Measurements from ENCODE around the gene ZNF641. TPM values are rescaled to one million over a fixed set of nuclear protein-coding genes. Genes with fewer than 3 reads are reported as not detected.
"Not testable (repeated sequence)": the region's sequence is repeated elsewhere in the genome, so short reads cannot be mapped to it uniquely, and the experiment has no call there.

ZNF641 gene
- total RNA-seq, 2 experiments from 2014 or later = 6.8 to 7.0 TPM

- DNase-seq = no peak
- peaks cover 1% of the 10 kb centered on the region for H3K9me3 Mint-ChIP-seq
- H3K27me3 Mint-ChIP-seq = no peaks in the 10 kb centered on the region
- H3K4me3 Mint-ChIP-seq = peak overlapping the region; percentile 80
- peak overlapping the region; percentile 65 for H3K27ac Mint-ChIP-seq
- peaks cover 16% of the 10 kb centered on the region for H3K4me1 Mint-ChIP-seq
- peaks cover 17% of the 10 kb centered on the region for H3K36me3 Mint-ChIP-seq
Observed at GRCh38 chr12:48351022-48351708, 446 bp upstream of the ZNF641 start.

GRCh38 chr12:48349471-48349870 lies 1.2 kb downstream of the ZNF641 start:
- no peak overlapping the region for H3K27ac Mint-ChIP-seq
- DNase-seq = no peak
- peak overlapping the region; percentile 93 for H3K4me3 Mint-ChIP-seq
- peaks cover 27% of the 10 kb centered on the region for H3K4me1 Mint-ChIP-seq
- peaks cover 1% of the 10 kb centered on the region for H3K9me3 Mint-ChIP-seq
- no peaks in the 10 kb centered on the region for H3K27me3 Mint-ChIP-seq
- H3K36me3 Mint-ChIP-seq = peaks cover 34% of the 10 kb centered on the region

GRCh38 chr12:48342980-48343379 lies 7.7 kb downstream of the ZNF641 start:
- Mint-ChIP-seq H3K27ac (no peak overlapping the region), H3K36me3 (peaks cover 67% of the 10 kb centered on the region), H3K9me3 (peaks cover 1% of the 10 kb centered on the region), H3K27me3 (no peaks in the 10 kb centered on the region), H3K4me1 (peaks cover 19% of the 10 kb centered on the region), H3K4me3 (no peak overlapping the region)
- DNase-seq = no peak

GRCh38 chr12:48340943-48341342 lies 9.8 kb downstream of the ZNF641 start:
- Mint-ChIP-seq H3K27me3 (no peaks in the 10 kb centered on the region), H3K27ac (no peak overlapping the region), H3K36me3 (peaks cover 68% of the 10 kb centered on the region), H3K4me1 (peaks cover 15% of the 10 kb centered on the region), H3K9me3 (peaks cover 4% of the 10 kb centered on the region), H3K4me3 (no peak overlapping the region)
- no peak for DNase-seq

GRCh38 chr12:48339442-48340117 lies 11.1 kb downstream of the ZNF641 start:
- peaks cover 4% of the 10 kb centered on the region for H3K9me3 Mint-ChIP-seq
- no peak overlapping the region for H3K27ac Mint-ChIP-seq
- no peak overlapping the region for H3K4me3 Mint-ChIP-seq
- no peaks in the 10 kb centered on the region for H3K27me3 Mint-ChIP-seq
- DNase-seq = no peak
- peaks cover 13% of the 10 kb centered on the region for H3K4me1 Mint-ChIP-seq
- peaks cover 57% of the 10 kb centered on the region for H3K36me3 Mint-ChIP-seq

GRCh38 chr12:48336564-48336963 lies 14.2 kb downstream of the ZNF641 start:
- Mint-ChIP-seq H3K27ac (no peak overlapping the region), H3K9me3 (peaks cover 4% of the 10 kb centered on the region), H3K27me3 (no peaks in the 10 kb centered on the region), H3K4me3 (no peak overlapping the region), H3K36me3 (peaks cover 36% of the 10 kb centered on the region), H3K4me1 (peaks cover 11% of the 10 kb centered on the region)
- no peak for DNase-seq

GRCh38 chr12:48336061-48336460 lies 14.7 kb downstream of the ZNF641 start:
- H3K27ac Mint-ChIP-seq = no peak overlapping the region
- no peak for DNase-seq
- peaks cover 4% of the 10 kb centered on the region for H3K9me3 Mint-ChIP-seq
- no peak overlapping the region for H3K4me3 Mint-ChIP-seq
- no peaks in the 10 kb centered on the region for H3K27me3 Mint-ChIP-seq
- H3K36me3 Mint-ChIP-seq = peaks cover 35% of the 10 kb centered on the region
- peaks cover 11% of the 10 kb centered on the region for H3K4me1 Mint-ChIP-seq

GRCh38 chr12:48334808-48335207 lies 15.9 kb downstream of the ZNF641 start:
- peaks cover 24% of the 10 kb centered on the region for H3K36me3 Mint-ChIP-seq
- peak; percentile 44 for DNase-seq
- no peak overlapping the region for H3K4me3 Mint-ChIP-seq
- H3K27me3 Mint-ChIP-seq = no peaks in the 10 kb centered on the region
- peaks cover 11% of the 10 kb centered on the region for H3K4me1 Mint-ChIP-seq
- no peak overlapping the region for H3K27ac Mint-ChIP-seq
- peaks cover 4% of the 10 kb centered on the region for H3K9me3 Mint-ChIP-seq

GRCh38 chr12:48333680-48334079 lies 17.0 kb downstream of the ZNF641 start:
- peaks cover 11% of the 10 kb centered on the region for H3K4me1 Mint-ChIP-seq
- H3K9me3 Mint-ChIP-seq, H3K4me3 Mint-ChIP-seq, H3K27ac Mint-ChIP-seq, H3K27me3 Mint-ChIP-seq, DNase-seq: not testable (repeated sequence)
- peaks cover 19% of the 10 kb centered on the region for H3K36me3 Mint-ChIP-seq

GRCh38 chr12:48331399-48331798 lies 19.3 kb downstream of the ZNF641 start:
- Mint-ChIP-seq H3K27me3 (no peaks in the 10 kb centered on the region), H3K9me3 (no peaks in the 10 kb centered on the region), H3K4me1 (peaks cover 11% of the 10 kb centered on the region), H3K27ac (no peak overlapping the region), H3K4me3 (no peak overlapping the region), H3K36me3 (peaks cover 3% of the 10 kb centered on the region)
- no peak for DNase-seq

GRCh38 chr12:48329199-48329939 lies 21.4 kb downstream of the ZNF641 start:
- H3K9me3 Mint-ChIP-seq = no peaks in the 10 kb centered on the region
- H3K27me3 Mint-ChIP-seq = peaks cover 4% of the 10 kb centered on the region
- no peak for DNase-seq
- H3K4me3 Mint-ChIP-seq = peak overlapping the region; percentile 25
- no peak overlapping the region for H3K27ac Mint-ChIP-seq
- peaks cover under 1% of the 10 kb centered on the region for H3K4me1 Mint-ChIP-seq
- peaks cover 1% of the 10 kb centered on the region for H3K36me3 Mint-ChIP-seq

- H3K4me1 Mint-ChIP-seq = no peaks in the 10 kb centered on the region
- peaks cover 17% of the 10 kb centered on the region for H3K9me3 Mint-ChIP-seq
- DNase-seq = no peak
- no peak overlapping the region for H3K27ac Mint-ChIP-seq
- H3K27me3 Mint-ChIP-seq = no peaks in the 10 kb centered on the region
- H3K36me3 Mint-ChIP-seq = peaks cover 1% of the 10 kb centered on the region
- H3K4me3 Mint-ChIP-seq = no peak overlapping the region
Observed at GRCh38 chr12:48316491-48316890, 34.2 kb downstream of the ZNF641 start.

GRCh38 chr12:48311313-48311712 lies 39.4 kb downstream of the ZNF641 start:
- H3K27ac Mint-ChIP-seq = no peak overlapping the region
- no peak overlapping the region for H3K4me3 Mint-ChIP-seq

GRCh38 chr12:48307269-48307668 lies 43.5 kb downstream of the ZNF641 start:
- Mint-ChIP-seq H3K36me3 (no peaks in the 10 kb centered on the region), H3K4me3 (no peak overlapping the region), H3K9me3 (no peaks in the 10 kb centered on the region), H3K4me1 (no peaks in the 10 kb centered on the region), H3K27ac (no peak overlapping the region), H3K27me3 (no peaks in the 10 kb centered on the region)
- DNase-seq = no peak

More at GRCh38 chr12:48311313-48311712, 39.4 kb downstream of the ZNF641 start:
- H3K9me3 Mint-ChIP-seq = peaks cover 2% of the 10 kb centered on the region
- H3K27me3 Mint-ChIP-seq = no peaks in the 10 kb centered on the region
- no peaks in the 10 kb centered on the region for H3K4me1 Mint-ChIP-seq
- H3K36me3 Mint-ChIP-seq = peaks cover 1% of the 10 kb centered on the region
- no peak for DNase-seq

- no peak overlapping the region for H3K27ac Mint-ChIP-seq
- H3K27me3 Mint-ChIP-seq = no peaks in the 10 kb centered on the region
- no peaks in the 10 kb centered on the region for H3K9me3 Mint-ChIP-seq
Observed at GRCh38 chr12:48305190-48305589, 45.5 kb downstream of the ZNF641 start.

More at GRCh38 chr12:48305190-48305589, 45.5 kb downstream of the ZNF641 start:
- Mint-ChIP-seq H3K4me1 (no peaks in the 10 kb centered on the region), H3K36me3 (no peaks in the 10 kb centered on the region), H3K4me3 (no peak overlapping the region)
- DNase-seq = no peak

Data from activated naive CD8-positive, alpha-beta T cell treated with anti-CD3 and anti-CD28 coated beads for 36 hours (primary cell).